ENCODE data around the gene AATF.

Gene AATF

GRCh38 chr17:37081287-37081686 is 132.5 kb downstream of the AATF start:
- no peak overlapping the region for H3K4me3 ChIP-seq (ENCODE audit: low read length)
- TF ChIP-seq CTCF (conservative IDR thresholded peaks at IDR 0.05; ENCODE audit: low read length): no peak
- DNase-seq (ENCODE audit: low read depth): no peak

DNA sequence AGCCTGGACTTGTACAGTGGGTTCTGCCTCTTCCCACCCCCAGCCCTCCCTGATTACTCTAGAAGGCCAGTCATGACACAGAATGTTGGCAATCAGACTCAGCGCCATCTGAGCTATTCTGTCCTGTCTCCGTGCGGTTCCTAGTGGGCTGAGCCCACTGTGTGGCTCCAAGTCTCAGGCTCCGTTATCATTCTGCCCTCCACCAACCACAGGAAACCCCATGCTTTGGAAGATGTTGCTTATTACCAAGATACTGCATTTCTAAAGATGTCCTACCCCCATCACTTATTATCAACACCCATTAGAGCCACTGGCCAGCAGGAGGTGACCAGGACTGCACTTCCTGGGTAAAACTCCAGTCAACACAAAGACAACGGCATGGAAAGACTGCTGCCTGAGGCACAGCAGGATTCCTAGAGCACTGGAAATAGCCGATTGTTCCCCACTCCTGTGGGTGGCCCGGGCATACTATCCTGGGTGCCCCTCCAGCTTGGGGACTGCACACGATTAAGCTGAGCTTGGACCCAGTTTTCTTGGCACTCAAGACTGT is 133.6 kb downstream of the AATF start:
- DNase-seq (ENCODE audit: low read depth): no peak
- H3K4me3 ChIP-seq (ENCODE audit: low read length): no peak overlapping the region
- no peak for TF ChIP-seq CTCF (conservative IDR thresholded peaks at IDR 0.05; ENCODE audit: low read length)

DNA sequence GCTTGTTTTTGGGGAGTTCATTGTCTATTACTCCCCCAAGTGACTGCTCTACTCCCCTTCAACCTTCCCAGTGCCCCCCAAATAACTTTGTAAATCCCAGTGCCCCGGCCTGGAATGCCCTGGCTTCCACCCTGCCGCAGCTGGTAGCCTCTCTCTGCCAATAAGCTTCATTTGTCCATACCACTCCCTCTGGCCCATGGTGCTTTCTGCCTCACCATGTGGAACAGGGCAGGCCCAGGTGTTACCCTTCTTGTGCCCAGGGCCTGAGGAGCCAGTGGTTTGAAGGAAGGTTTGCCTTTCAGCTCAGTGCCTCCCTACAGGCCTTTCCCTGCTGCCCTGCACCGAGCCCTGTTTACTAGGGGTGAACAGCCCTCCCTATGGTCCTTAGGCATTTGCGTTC is 134.2 kb downstream of the AATF start:
- no peak for TF ChIP-seq CTCF (conservative IDR thresholded peaks at IDR 0.05; ENCODE audit: low read length)
- no peak for DNase-seq (ENCODE audit: low read depth)

GRCh38 chr17:37083456-37083855 is 134.7 kb downstream of the AATF start:
- H3K4me3 ChIP-seq (ENCODE audit: low read length): no peak overlapping the region
- TF ChIP-seq CTCF (conservative IDR thresholded peaks at IDR 0.05; ENCODE audit: low read length): no peak
- DNase-seq (ENCODE audit: low read depth): no peak

More for the DNA sequence above, 134.2 kb downstream of the AATF start:
- H3K4me3 ChIP-seq (ENCODE audit: low read length): no peak overlapping the region

- no peak for DNase-seq (ENCODE audit: low read depth)
These were observed 135.6 kb downstream of the AATF start for GRCh38 chr17:37084372-37084771.

GRCh38 chr17:37086334-37086733 is 137.6 kb downstream of the AATF start:
- no peak for DNase-seq (ENCODE audit: low read depth)
- TF ChIP-seq CTCF (conservative IDR thresholded peaks at IDR 0.05; ENCODE audit: low read length): no peak
- no peak overlapping the region for H3K4me3 ChIP-seq (ENCODE audit: low read length)

More at GRCh38 chr17:37084372-37084771, 135.6 kb downstream of the AATF start:
- no peak overlapping the region for H3K4me3 ChIP-seq (ENCODE audit: low read length)
- TF ChIP-seq CTCF (conservative IDR thresholded peaks at IDR 0.05; ENCODE audit: low read length): no peak

DNA sequence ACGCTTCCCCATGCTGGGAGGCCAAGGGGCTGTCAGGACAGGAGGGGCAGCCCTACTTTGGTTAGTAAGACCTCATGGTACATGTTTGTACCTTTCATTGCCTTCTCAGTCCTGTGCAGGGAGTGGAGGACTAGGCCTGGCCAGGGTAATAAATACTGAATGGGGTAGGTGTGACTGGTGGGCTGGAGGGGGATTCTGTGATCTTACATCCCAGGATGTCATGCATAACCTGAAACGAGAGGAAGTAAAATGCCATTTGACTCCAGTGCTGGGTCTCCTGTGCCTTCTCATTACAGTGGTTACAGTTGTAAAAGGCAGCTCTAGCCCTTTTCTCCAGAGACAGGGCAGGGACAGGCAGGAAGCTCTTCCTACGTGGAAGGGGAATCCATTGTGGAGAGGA is 138.2 kb downstream of the AATF start:
- no peak overlapping the region for H3K4me3 ChIP-seq (ENCODE audit: low read length)
- TF ChIP-seq CTCF (conservative IDR thresholded peaks at IDR 0.05; ENCODE audit: low read length): no peak
- DNase-seq (ENCODE audit: low read depth): no peak

All from AG10803 (cell line).